Measurements from ENCODE around the gene MINDY4.

Gene MINDY4

DNA sequence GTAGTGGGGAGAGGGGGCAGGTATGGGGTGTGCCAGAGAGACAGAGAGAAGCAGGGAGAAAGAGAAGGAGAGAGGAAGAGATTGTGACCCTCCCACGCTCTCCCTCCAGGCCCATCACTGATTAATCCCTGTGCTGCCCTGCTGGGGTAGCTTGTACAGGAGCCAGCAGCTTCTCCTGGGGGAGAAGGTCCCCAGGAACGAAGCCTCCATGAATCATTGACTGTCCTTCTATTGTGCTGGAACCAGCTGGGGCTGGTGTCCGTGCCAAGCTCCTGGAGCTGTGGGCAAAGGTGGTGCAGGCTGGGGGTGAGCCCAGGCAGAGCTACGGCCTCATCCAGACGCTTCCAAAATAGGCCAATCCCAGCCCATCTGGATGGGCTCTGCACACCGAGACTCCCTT lies 161.3 kb downstream of the MINDY4 start:
- Histone ChIP-seq H3K4me3 (no peak overlapping the region), H3K27ac (no peak overlapping the region)
- DNase-seq (ENCODE audit: low spot score): no peak
- TF ChIP-seq, protein P1, sequence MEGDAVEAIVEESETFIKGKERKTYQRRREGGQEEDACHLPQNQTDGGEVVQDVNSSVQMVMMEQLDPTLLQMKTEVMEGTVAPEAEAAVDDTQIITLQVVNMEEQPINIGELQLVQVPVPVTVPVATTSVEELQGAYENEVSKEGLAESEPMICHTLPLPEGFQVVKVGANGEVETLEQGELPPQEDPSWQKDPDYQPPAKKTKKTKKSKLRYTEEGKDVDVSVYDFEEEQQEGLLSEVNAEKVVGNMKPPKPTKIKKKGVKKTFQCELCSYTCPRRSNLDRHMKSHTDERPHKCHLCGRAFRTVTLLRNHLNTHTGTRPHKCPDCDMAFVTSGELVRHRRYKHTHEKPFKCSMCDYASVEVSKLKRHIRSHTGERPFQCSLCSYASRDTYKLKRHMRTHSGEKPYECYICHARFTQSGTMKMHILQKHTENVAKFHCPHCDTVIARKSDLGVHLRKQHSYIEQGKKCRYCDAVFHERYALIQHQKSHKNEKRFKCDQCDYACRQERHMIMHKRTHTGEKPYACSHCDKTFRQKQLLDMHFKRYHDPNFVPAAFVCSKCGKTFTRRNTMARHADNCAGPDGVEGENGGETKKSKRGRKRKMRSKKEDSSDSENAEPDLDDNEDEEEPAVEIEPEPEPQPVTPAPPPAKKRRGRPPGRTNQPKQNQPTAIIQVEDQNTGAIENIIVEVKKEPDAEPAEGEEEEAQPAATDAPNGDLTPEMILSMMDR (IDR thresholded peaks at IDR 0.05): no peak

DNA sequence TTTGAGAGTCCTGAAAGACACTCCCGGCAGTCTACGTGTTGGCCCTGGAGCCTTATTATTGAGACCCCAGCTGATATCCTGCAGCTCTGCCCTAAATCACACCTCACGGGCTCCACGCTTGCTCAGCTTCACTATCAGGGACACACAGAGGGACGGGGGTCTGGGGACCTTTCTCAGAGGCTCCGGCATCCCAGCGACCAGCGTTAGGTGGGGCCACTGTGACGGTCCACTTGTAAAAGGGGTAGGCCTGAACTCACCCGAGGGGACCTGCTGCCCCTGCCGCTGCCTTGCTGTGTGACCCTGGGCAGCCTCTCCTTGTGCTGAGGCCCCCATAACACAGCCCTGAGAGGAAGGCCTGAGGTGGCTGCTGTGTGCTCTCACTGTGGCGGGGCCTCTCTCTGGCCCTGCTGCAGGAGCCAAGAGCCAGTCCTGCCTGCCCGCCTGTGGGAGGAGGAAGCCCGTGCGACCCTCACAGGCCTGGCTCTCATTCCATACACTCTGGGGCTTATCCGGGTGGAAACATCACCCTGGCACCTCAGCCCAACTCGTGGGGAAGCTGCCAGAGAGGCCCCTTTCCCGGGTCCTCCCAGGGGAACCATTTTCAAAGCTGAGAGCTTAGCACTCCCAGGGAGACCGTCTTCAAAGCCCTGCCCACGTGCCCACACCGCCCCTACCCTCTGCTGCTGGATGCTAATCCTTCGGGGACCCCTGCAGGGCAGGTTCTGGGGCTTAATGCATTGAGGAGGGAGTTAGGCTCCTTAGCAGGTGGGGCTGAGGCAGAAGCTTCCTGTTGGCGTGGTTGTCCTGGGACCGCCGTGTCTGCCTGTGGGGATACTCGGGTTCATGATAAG lies 162.1 kb downstream of the MINDY4 start:
- no peak overlapping the region for H3K4me3 ChIP-seq
- DNase-seq (ENCODE audit: low spot score): peak; percentile 70
- TF ChIP-seq, protein P1 (IDR thresholded peaks at IDR 0.05): no peak
- no peak overlapping the region for H3K27ac ChIP-seq

DNA sequence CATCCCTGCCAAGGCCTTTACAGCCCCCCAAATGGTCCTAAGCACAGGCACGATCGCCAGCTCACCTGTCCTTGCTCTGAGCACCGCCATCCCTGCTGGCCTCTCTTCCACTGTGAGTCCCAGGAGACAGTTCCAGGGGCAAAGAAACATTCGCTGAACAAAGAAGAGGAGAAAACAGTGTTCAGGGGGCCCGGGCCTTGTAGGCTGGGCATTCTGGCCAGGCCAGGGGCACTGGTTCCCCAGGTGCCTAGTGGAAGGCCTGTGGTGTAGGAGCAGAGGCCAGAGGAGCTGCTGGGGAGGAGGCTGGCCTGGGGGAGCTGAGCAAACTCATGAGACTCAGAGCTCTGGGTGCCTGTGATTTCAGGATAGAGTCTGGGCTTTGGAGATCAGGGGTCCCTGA lies 163.0 kb downstream of the MINDY4 start:
- H3K4me3 ChIP-seq: no peak overlapping the region
- DNase-seq (ENCODE audit: low spot score): no peak
- TF ChIP-seq, protein P1 (IDR thresholded peaks at IDR 0.05): no peak
- H3K27ac ChIP-seq: no peak overlapping the region

DNA sequence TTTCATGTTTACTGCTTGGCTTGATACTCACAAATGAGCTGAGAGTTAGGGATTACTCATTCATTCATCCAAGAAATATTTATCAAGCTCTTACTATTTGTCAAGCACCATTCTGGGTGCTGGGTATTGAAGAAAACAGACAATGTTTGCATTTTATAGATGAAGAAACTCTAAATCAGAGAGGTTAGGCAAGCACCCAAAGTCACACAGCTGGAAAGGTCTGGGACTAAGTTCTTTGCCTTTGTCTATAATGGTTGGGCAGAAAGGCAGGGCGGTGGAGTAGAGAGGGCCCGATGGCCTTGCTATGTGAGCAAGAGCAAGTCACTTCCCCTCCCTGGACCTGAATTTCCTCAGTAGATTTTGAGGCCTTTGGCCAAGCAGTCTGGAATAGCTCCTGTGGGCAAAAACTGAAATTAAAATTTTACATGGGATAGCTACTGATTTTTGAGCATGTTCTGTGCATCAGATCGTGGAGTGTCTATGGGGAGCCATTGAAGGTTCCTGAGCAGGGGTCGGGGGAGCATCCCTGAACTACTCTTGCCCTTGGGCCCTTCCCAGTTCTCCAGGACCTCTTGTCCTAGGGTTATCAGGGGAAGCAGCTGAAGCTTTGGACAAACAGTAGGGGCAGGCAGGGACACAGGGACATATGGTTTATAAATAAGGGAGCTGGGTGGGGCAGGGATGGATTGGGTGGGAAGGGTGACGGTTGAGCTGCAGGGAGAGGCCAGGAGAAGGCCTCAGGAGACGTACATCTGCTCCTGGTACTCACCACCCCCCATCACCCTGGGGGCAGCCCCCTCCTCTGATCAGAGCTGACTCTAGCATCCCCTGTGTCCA lies 163.7 kb downstream of the MINDY4 start:
- H3K27ac ChIP-seq: no peak overlapping the region
- TF ChIP-seq, protein P1 (IDR thresholded peaks at IDR 0.05): no peak
- no peak for DNase-seq (ENCODE audit: low spot score)
- H3K4me3 ChIP-seq: no peak overlapping the region

DNA sequence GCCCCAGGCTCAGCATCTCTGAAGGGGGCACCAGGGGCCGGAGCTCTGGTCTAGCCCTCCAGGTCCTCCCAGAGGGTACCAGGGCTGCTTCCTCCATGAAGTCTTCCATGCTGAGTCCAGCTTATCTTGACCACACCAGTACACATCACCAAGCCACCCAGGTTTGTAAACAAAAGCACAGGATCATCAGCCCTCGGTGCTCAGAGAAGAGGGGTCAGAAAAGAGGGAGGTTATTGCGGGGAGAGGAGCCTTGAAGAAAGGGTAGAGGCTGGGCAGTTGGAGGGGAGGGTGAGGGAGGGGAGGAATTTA lies 164.3 kb downstream of the MINDY4 start:
- DNase-seq (ENCODE audit: low spot score): no peak
- Histone ChIP-seq H3K4me3 (no peak overlapping the region), H3K27ac (no peak overlapping the region)
- TF ChIP-seq, protein P1 (IDR thresholded peaks at IDR 0.05): no peak

DNA sequence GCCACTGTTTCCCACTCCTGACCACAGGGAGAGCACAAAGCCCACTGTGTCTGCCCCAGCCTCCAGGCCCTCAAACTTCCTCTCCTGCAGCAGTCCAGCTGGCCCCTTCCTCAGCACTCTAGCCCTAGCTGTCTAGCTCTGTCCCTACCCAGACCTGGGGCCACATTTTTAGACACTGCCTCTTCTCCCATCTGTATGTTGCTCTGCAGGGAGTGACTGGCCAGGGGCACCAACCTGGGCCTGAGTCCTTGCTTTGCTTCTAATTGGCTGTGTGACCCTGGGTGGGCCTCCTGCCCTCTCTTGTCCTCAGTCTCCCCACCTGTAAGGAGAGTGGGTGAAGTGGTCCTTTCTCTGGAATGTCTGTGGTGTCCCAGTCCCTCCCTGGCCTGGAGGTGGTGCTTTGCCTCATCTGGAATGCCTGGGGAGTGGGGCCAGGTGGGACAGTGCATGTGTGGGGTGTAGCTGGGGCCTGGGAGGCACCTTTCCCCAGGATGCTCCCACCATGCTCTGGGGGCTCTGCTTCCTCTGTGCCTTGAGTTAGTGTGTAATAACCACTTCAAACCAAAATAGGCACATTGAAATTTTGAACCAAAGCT lies 165.5 kb downstream of the MINDY4 start:
- Histone ChIP-seq H3K4me3 (no peak overlapping the region), H3K27ac (no peak overlapping the region)
- TF ChIP-seq, protein P1 (IDR thresholded peaks at IDR 0.05): no peak
- no peak for DNase-seq (ENCODE audit: low spot score)

Data from coronary artery (tissue), 2 donors.